Panc1 (cell line): ENCODE measurements around the gene CHMP1A. TPM values are rescaled to one million over a fixed set of nuclear protein-coding genes. Genes with fewer than 3 reads are reported as not detected.

ENCODE experiments used
- ATAC-seq: fragments of 200-7000 bp; cut with Tn5 transposase; 2 replicates; pipeline ENCODE4 v1.9.1; 2020; ENCODE audit warnings: mild to moderate bottlenecking, moderate library complexity
- BruUV-seq: library from RNA; stranded (reverse); fragments of 400-500 nt; replicated peaks from 2 replicates; lab custom pipeline; 2021; lab: Mats Ljungman, UMichigan
- CTCF ChIA-PET: fragments of 300-600 bp; sonication (Branson Sonifier 250); formaldehyde crosslinking; loops from one replicate; lab custom pipeline; 2022; ENCODE audit warnings: antibody characterized with exemption; lab: Charles Lee
- POLR2A ChIA-PET: fragments of 300-600 bp; sonication (Branson Sonifier 250); formaldehyde crosslinking; loops from one replicate; lab custom pipeline; 2022; ENCODE audit warnings: antibody characterized with exemption; lab: Charles Lee
- DNase-seq: peaks from one replicate; pipeline ENCODE4 v3.0.0-alpha.2; 2010; ENCODE audit warnings: low read depth, low spot score
- H3K27ac ChIP-seq: 2 replicates; pipeline ENCODE4 v1.5.1; 2011; ENCODE audit warnings: mild to moderate bottlenecking, low read length, inconsistent platforms
- H3K27me3 ChIP-seq: fragments of 200-500 bp; sonication (Bioruptor generic); 2 replicates; pipeline ENCODE4 v1.6.0; 2014; ENCODE audit warnings: low read length, inconsistent platforms; ENCODE audit not compliant: control insufficient read depth, insufficient read depth
- H3K36me3 ChIP-seq: fragments of 200-500 bp; sonication (Bioruptor generic); 2 replicates; pipeline ENCODE4 v1.5.1; 2014; ENCODE audit warnings: inconsistent platforms, mild to moderate bottlenecking, low read length, moderate library complexity; ENCODE audit not compliant: control insufficient read depth, insufficient read depth
- H3K4me1 ChIP-seq: 2 replicates; pipeline ENCODE4 v1.5.1; 2011; ENCODE audit warnings: inconsistent platforms, mild to moderate bottlenecking, low read length, moderate library complexity; ENCODE audit not compliant: control insufficient read depth, insufficient read depth
- H3K4me3 ChIP-seq, 2 experiments: 2 replicates each; pipeline ENCODE4 v1.5.1; 2011 to 2012; ENCODE audit warnings: low read depth in 2 of 2, low read length in 2 of 2, mild to moderate bottlenecking in 2 of 2, inconsistent platforms in 1 of 2, moderate library complexity in 1 of 2
- H3K9me3 ChIP-seq: fragments of 200-500 bp; sonication (Bioruptor generic); 2 replicates; pipeline ENCODE4 v1.5.1; 2014; ENCODE audit warnings: low read depth, mild to moderate bottlenecking, inconsistent platforms, low read length, moderate library complexity; ENCODE audit not compliant: control insufficient read depth, insufficient read depth
- CTCF ChIP-seq: fragments of 450-650 bp; IDR thresholded peaks from 2 replicates; pipeline ENCODE4 v1.5.1; 2017; ENCODE audit warnings: mild to moderate bottlenecking
- POLR2AphosphoS5 ChIP-seq: IDR thresholded peaks from 2 replicates; pipeline ENCODE4 v1.6.1; 2012; ENCODE audit warnings: mild to moderate bottlenecking, low read depth, low read length, moderate library complexity
- REST ChIP-seq, 2 experiments: IDR thresholded peaks; 2 replicates each; pipeline ENCODE4 v1.6.1; 2011 to 2012; ENCODE audit warnings: low read depth in 2 of 2, control low read depth in 1 of 2, low read length in 1 of 2, mild to moderate bottlenecking in 1 of 2, moderate library complexity in 1 of 2; ENCODE audit not compliant: insufficient read depth in 1 of 2
- SIN3A ChIP-seq: IDR thresholded peaks from 2 replicates; pipeline ENCODE4 v1.6.1; 2012; ENCODE audit warnings: low read depth, mild to moderate bottlenecking, low read length, moderate library complexity, borderline replicate concordance; ENCODE audit not compliant: insufficient read depth
- TCF7L2 ChIP-seq: IDR thresholded peaks from 2 replicates; pipeline ENCODE4 v1.6.1; 2011; ENCODE audit warnings: mild to moderate bottlenecking, low read depth, low read length, inconsistent platforms
- in situ Hi-C: cut with HindIII; loops from 2 replicates; pipeline ENCODE4 v1.10.0; 2016; ENCODE audit warnings: low sequenced_read_pairs, low pct_unique_long_range_greater_than_20kb
- intact Hi-C: fragments of 100-400 bp; cut with micrococcal nuclease; formaldehyde crosslinking; loops from one replicate; pipeline ENCODE4 v1.10.0; 2022; ENCODE audit not compliant: unreplicated experiment
- total RNA-seq: library from RNA; stranded (reverse); gene quantifications from one replicate; pipeline ENCODE4 v1.2.1, GENCODE V29; 2021; ENCODE audit not compliant: unreplicated experiment

The CHMP1A gene
- total RNA-seq, 1 experiment from 2014 or later = 98.0 TPM

GRCh38 chr16:89696670-89697128, 39.2 kb upstream of the CHMP1A start:
- no peak overlapping the region for H3K27ac ChIP-seq
- no peak for ATAC-seq
- no peaks in the 10 kb centered on the region for H3K9me3 ChIP-seq
- no peak overlapping the region for H3K4me3 ChIP-seq
- no peaks in the 10 kb centered on the region for H3K27me3 ChIP-seq
- ChIA-PET CTCF (no interaction called here), POLR2A (no interaction called here)
- no peak for DNase-seq
- peaks cover 4% of the 10 kb centered on the region; the same call in 1 of the 2 replicates for H3K4me1 ChIP-seq
- in situ Hi-C loops = no loop called here
- TF ChIP-seq CTCF (no peak), SIN3A (no peak), POLR2AphosphoS5 (no peak), TCF7L2 (no peak), REST (IDR thresholded peaks at IDR 0.05; ENCODE audit: insufficient read depth in 1 of 2, low read depth in 2 of 2, low read length in 1 of 2) (no peak)
- no TSS peak for BruUV-seq
- no peaks in the 10 kb centered on the region; the same call in 1 of the 2 replicates for H3K36me3 ChIP-seq
- intact Hi-C loops = no loop called here

GRCh38 chr16:89695875-89696669, 38.6 kb upstream of the CHMP1A start:
- TF ChIP-seq SIN3A (no peak), POLR2AphosphoS5 (0 out of 2 replicates have a peak, but pooled peaks have one; percentile 21), TCF7L2 (no peak)
- DNase-seq = no peak
- BruUV-seq = no TSS peak
- ATAC-seq = no peak
- intact Hi-C loops (no loop called here), in situ Hi-C loops (no loop called here)
- ChIA-PET CTCF (interaction anchor here (0.7 kb wide), 1 partner anchor 51 kb away, joined by 3 read pairs; no protein-coding TSS in a partner anchor), POLR2A (no interaction called here)
- no peak overlapping the region for H3K4me3 ChIP-seq
- no peaks in the 10 kb centered on the region for H3K9me3 ChIP-seq
- no peak overlapping the region for H3K27ac ChIP-seq
- no peaks in the 10 kb centered on the region; the same call in 1 of the 2 replicates for H3K36me3 ChIP-seq
- H3K27me3 ChIP-seq = no peaks in the 10 kb centered on the region
- peaks cover 4% of the 10 kb centered on the region; the same call in 1 of the 2 replicates for H3K4me1 ChIP-seq
